Measurements from ENCODE around the gene NCAPD3. TPM values are rescaled to one million over a fixed set of nuclear protein-coding genes. Genes with fewer than 3 reads are reported as not detected.
A peak's percentile ranks its signal among the peaks of the same experiment; 100 is the strongest.
"Not testable (repeated sequence)": the region's sequence is repeated elsewhere in the genome, so short reads cannot be mapped to it uniquely, and the experiment has no call there.

Gene NCAPD3
- total RNA-seq, 1 donor, result 21.2 TPM

DNA sequence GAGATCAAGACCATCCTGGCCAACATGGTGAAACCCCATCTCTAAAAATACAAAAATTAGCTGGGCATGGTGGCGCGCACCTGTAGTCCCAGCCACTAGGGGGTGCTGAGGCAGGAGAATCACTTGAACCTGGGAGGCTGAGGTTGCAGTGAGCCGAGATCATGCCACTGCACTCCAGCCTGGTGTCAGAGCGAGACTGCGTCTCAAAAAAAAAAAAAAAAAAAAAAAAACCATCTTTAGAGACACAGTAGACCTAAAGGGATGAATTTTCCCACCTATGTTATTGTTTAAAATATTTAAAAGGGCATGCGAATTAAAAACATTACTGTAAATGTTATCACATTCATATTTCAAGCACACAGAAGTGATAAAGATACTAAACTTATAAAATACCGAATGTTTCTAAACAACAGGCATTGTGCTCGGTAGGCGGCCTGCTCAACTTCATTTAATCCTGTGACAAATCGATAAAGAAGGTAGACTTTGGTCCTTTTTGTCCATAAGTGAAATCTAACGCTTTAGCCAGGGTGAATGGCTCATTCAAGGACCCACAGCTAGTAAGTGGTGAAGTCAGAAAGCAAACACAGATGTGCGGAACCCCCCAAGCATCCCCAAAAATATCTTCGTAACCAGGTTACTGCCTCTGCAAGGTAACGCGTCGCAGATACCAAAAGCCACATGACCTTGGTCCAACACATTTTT lies 16.1 kb downstream of the NCAPD3 start:
- TF ChIP-seq, protein P1, sequence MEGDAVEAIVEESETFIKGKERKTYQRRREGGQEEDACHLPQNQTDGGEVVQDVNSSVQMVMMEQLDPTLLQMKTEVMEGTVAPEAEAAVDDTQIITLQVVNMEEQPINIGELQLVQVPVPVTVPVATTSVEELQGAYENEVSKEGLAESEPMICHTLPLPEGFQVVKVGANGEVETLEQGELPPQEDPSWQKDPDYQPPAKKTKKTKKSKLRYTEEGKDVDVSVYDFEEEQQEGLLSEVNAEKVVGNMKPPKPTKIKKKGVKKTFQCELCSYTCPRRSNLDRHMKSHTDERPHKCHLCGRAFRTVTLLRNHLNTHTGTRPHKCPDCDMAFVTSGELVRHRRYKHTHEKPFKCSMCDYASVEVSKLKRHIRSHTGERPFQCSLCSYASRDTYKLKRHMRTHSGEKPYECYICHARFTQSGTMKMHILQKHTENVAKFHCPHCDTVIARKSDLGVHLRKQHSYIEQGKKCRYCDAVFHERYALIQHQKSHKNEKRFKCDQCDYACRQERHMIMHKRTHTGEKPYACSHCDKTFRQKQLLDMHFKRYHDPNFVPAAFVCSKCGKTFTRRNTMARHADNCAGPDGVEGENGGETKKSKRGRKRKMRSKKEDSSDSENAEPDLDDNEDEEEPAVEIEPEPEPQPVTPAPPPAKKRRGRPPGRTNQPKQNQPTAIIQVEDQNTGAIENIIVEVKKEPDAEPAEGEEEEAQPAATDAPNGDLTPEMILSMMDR (IDR thresholded peaks at IDR 0.05; ENCODE audit: insufficient read depth, low read depth, low read length), result peak; percentile 65
- H3K4me3 ChIP-seq (ENCODE audit: low read depth, low read length), result no peak overlapping the region
- peak; percentile 25 for DNase-seq (ENCODE audit: low read depth)

DNA sequence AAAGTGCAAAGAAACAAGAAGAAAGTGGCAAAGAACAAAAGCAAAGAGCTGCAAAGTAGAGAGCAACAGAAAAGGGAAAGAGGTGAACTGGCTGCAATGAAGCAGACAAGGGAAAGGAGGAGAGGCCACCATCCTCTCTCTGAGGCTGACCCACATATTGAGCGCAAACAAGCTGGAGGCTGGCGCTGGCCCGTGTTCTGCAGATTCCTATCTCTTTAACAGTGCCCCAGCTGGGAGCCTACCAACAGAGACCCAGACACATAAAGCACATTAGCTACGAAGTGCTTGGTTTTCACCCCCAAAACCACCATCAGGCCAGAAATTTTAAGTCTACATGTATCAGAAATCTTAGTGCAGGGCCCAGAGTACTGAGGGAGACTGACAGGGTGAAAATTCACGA lies 17.6 kb downstream of the NCAPD3 start:
- H3K4me3 ChIP-seq (ENCODE audit: low read depth, low read length), result no peak overlapping the region
- no peak for DNase-seq (ENCODE audit: low read depth)
- TF ChIP-seq, protein P1 (IDR thresholded peaks at IDR 0.05; ENCODE audit: insufficient read depth, low read depth, low read length), result no peak

DNA sequence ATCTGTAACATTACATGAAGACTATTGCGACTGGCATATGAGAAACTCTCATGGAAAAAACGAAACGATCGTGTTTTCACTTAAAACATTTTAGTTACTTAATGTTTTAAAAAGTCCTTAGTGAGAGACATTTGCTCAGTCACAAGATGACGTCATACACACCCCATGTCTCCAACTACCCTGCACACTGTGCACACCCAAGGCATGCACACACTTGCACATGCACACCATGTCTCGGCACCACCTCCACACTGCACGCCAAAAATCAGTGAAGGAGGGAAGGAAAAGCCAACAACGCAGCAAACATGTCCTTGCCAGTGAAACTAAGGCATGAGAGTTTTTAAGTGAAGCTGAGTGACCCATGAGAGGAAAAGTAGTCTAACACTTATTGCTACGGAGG lies 18.0 kb downstream of the NCAPD3 start:
- no peak for DNase-seq (ENCODE audit: low read depth)
- TF ChIP-seq, protein P1 (IDR thresholded peaks at IDR 0.05; ENCODE audit: insufficient read depth, low read depth, low read length), result no peak
- no peak overlapping the region for H3K4me3 ChIP-seq (ENCODE audit: low read depth, low read length)

DNA sequence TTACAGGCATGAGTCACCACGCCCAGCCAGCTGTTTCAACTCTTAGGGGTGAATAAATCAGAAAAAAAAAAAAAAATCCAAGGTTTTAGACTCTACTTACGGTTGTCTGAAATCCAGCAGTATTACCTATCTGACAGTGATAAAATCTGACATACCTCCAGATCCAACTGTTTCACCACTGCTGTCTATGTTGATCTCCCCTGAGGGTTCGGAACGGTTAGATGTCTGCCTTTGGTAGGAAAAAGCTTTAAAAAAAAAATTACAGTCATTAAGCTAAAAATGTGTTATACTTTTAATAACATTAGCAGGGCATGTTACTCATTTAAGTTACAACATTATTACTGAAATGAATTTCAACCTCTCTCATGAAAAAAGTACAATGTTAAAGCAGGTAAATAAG lies 21.1 kb downstream of the NCAPD3 start:
- no peak overlapping the region for H3K4me3 ChIP-seq (ENCODE audit: low read depth, low read length)
- DNase-seq (ENCODE audit: low read depth), result no peak
- TF ChIP-seq, protein P1 (IDR thresholded peaks at IDR 0.05; ENCODE audit: insufficient read depth, low read depth, low read length), result no peak

DNA sequence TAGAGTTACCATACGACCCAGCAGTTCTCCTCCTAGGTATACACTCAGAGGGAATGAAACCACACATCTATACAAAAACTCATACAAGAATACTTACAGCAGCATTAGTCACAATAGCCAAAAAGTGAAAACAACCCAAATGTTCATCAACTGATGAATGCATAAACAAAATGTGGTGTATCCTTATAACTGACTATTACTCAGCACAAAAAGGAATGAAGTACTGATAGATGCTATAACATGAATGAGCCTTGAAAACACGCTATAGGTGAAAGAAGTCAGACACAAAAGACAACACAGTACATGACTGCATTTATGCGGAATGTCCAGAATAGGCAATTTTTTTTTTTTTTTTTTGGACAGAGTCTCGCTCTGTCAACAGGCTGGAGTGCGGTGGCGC lies 23.1 kb downstream of the NCAPD3 start:
- TF ChIP-seq, protein P1 (IDR thresholded peaks at IDR 0.05; ENCODE audit: insufficient read depth, low read depth, low read length), result no peak
- peak; percentile 25 for DNase-seq (ENCODE audit: low read depth)

DNA sequence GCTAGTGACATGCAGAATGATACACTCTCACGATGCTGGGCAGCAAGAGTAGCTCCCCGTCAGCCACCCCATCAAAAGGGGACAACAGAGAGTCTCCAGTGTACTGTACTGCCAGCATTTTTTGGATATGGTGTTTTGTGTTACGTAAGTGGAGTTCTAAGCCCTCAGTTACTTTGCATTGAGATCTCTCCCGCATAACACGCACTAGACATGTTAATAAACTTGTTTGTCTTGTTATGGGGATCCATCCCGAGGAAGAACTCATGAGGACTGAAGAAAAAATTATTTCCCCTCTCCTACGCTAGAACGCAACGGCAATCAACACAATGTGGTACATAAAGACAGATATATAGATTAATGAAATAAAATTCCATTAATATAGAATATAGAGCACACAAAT lies 24.2 kb downstream of the NCAPD3 start:
- TF ChIP-seq, protein P1 (IDR thresholded peaks at IDR 0.05; ENCODE audit: insufficient read depth, low read depth, low read length), result no peak
- DNase-seq (ENCODE audit: low read depth), result no peak
- no peak overlapping the region for H3K4me3 ChIP-seq (ENCODE audit: low read depth, low read length)

More for the DNA sequence above, 23.1 kb downstream of the NCAPD3 start:
- no peak overlapping the region for H3K4me3 ChIP-seq (ENCODE audit: low read depth, low read length)

DNA sequence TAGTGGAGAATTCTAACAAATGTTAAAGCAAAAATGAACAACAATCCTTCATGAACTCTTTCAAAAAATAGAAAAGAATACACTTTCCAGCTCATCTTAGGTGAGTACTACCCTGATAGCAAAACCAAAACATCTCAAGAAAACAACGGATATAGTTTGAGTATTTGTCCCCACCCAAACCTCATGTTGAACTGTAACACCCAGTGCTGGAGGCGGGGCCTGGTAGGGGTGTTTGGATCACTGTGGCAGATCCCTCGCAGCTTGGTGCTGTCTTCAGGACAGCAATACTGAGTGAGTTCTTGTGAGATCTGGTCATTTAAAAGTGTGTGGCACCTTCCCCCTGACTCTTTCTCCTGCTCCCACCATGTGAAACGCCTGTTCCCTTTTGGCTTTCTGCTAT lies 27.0 kb downstream of the NCAPD3 start:
- DNase-seq (ENCODE audit: low read depth), result no peak
- TF ChIP-seq, protein P1 (IDR thresholded peaks at IDR 0.05; ENCODE audit: insufficient read depth, low read depth, low read length), result no peak
- no peak overlapping the region for H3K4me3 ChIP-seq (ENCODE audit: low read depth, low read length)

DNA sequence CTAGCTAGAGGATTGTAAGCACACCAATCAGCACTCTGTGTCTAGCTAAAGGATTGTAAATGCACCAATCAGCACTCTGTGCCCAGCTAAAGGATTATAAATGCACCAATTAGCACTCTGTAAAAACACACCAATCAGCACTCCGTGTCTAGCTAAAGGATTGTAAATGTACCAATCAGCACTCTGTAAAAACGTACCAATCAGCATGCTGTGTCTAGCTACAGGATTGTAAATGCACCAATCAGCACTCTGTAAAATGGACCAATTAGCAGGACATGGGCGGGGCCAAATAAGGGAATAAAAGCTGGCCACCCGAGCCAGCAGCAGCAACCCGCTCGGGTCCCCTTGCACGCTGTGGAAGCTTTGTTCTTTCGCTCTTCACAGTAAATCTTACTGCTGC lies 35.7 kb downstream of the NCAPD3 start:
- not testable (repeated sequence) for H3K4me3 ChIP-seq (ENCODE audit: low read depth, low read length); DNase-seq (ENCODE audit: low read depth)

All from fibroblast of villous mesenchyme (primary cell).